ENCODE data around the gene DAP.

DNA sequence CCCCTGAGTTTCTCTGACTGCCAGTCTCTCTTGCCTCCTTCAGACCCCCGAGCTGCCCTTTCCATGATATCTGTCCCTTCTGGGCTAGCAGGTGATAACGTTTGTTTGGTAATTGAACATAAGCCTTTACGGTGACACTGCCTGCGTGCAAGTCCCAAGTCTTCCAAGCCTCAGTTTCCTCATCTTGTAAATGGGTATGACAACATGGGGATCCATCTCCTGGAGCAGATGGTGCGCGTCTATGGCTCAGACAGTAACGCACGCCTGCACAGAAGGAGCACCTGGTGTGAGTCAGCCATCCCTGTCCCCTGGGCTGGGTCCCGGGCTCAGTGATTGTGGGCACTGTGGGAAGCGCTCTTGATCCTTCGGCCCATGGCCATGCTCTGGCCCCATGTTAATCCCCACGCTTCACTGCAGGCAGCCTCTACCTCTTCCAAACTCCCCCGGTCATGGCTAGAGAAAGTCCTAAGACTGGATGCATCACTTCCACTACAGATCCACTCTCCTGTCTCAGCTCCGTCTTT lies 85.8 kb downstream of the DAP start:
- TF ChIP-seq, protein P1, sequence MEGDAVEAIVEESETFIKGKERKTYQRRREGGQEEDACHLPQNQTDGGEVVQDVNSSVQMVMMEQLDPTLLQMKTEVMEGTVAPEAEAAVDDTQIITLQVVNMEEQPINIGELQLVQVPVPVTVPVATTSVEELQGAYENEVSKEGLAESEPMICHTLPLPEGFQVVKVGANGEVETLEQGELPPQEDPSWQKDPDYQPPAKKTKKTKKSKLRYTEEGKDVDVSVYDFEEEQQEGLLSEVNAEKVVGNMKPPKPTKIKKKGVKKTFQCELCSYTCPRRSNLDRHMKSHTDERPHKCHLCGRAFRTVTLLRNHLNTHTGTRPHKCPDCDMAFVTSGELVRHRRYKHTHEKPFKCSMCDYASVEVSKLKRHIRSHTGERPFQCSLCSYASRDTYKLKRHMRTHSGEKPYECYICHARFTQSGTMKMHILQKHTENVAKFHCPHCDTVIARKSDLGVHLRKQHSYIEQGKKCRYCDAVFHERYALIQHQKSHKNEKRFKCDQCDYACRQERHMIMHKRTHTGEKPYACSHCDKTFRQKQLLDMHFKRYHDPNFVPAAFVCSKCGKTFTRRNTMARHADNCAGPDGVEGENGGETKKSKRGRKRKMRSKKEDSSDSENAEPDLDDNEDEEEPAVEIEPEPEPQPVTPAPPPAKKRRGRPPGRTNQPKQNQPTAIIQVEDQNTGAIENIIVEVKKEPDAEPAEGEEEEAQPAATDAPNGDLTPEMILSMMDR (conservative IDR thresholded peaks at IDR 0.05; ENCODE audit: low read depth, low read length): no peak
- TF ChIP-seq EZH2 (IDR thresholded peaks at IDR 0.05; ENCODE audit: borderline replicate concordance, low read depth, low read length, poor library complexity, severe bottlenecking): no peak

Data from A673 (cell line).